SHP77 (cell line): ENCODE results near the gene PTPRD.

ENCODE experiments used
- DNase-seq, 2 experiments: peaks; one replicate each; lab custom pipeline; 2025; lab: John Stamatoyannopoulos, UW

PTPRD gene

DNA sequence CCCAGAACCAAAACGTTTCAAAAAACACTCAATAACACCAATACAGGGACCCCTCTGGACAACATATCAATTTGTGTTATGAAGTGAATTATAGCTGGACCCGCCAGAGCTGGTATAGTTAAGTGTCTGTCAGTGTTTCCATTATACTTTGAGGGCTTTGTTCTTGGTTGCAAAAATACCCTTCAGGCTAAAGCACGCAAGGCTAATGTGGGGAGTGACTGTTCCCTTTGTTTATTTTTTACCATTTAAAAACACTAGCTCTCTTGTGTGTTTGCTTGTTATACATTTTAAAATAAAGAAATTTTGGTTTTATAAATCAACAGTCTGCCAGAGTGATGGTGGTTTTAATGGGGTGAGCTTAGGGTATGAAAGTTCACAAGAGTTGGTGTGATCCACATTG lies 859.5 kb downstream of the PTPRD start:
- no peak for DNase-seq

GRCh38 chr9:9752722-9753121 lies 860.1 kb downstream of the PTPRD start:
- no peak for DNase-seq

- no peak for DNase-seq
Measured at GRCh38 chr9:9751996-9752395, 860.8 kb downstream of the PTPRD start.

DNA sequence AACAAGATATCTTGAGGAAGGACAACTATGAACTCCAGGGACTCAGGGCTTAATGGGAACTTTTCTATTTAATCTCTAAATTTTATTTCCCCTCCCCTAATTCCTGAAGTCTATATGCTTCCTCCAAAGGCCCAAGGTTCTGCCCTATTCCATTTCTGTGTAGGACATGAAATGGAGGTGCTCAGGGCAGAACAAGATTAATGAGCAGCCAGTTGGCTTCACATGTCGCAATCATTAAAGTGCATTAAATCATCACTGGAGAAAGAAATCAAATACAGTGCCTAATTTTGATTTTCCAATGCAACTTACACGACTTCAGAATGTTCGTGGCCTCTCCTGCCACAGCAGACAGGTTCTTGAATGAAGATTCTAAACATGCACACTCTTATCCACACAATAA lies 862.1 kb downstream of the PTPRD start:
- no peak for DNase-seq

DNA sequence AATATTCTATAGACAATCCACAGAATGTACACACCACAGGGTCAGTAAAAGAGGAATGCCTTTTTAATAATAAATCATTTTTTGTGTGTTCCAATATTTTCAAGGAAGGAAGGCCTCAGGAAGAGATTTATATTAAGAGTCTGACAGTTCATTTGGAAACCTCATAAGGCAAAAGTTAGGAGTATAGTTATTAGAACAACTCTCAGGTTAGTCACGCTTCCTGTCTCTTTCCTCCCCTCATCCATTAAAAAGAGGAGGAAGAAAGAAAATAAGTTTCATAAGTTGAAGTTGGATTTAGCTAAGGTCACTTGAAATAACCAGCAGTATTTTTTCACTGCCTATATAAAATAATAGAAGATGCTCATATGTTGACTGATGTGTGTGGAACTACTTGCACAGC lies 863.2 kb downstream of the PTPRD start:
- DNase-seq, result no peak

- no peak for DNase-seq
Measured at GRCh38 chr9:9747787-9748186, 865.0 kb downstream of the PTPRD start.

DNA sequence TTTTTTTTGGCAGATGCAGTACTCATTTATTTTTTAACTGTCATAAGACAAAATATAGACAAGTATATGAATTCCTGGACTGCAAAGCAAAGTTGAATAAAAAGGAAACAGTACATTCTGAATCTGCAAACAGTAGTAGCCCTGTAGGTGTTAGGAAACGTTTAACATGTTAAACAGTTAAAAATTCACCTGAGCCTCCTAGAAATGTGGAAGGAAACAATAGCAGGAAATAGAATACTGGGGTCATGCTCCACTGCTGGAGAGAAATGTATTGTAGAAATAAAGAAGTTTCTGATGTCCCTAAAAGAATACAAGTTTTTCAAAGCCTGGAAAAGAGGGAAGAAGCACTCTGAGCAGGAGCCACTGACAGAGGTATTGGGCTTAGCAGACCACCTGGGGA lies 866.0 kb downstream of the PTPRD start:
- DNase-seq, result no peak

DNA sequence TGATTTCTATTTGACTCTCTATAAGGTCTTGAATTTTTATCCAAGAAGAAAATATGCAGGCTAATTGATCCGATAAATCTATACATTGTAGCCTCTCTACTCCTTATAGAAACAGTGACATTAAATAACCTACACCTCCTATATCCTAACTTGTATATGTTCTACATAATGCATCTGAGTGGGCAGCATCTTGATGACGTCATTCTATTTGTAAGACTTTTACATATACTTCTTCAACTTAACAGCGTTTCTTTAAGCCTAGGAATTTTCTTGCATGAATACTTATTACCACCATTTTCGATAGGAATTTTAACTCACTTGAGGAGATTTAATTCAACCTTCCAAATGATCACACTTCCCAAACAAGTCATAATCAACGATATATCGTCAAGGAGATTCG lies 869.0 kb downstream of the PTPRD start:
- DNase-seq, result no peak

GRCh38 chr9:9730174-9730573 lies 882.6 kb downstream of the PTPRD start:
- DNase-seq, result no peak

GRCh38 chr9:9729082-9729481 lies 883.7 kb downstream of the PTPRD start:
- no peak for DNase-seq

DNA sequence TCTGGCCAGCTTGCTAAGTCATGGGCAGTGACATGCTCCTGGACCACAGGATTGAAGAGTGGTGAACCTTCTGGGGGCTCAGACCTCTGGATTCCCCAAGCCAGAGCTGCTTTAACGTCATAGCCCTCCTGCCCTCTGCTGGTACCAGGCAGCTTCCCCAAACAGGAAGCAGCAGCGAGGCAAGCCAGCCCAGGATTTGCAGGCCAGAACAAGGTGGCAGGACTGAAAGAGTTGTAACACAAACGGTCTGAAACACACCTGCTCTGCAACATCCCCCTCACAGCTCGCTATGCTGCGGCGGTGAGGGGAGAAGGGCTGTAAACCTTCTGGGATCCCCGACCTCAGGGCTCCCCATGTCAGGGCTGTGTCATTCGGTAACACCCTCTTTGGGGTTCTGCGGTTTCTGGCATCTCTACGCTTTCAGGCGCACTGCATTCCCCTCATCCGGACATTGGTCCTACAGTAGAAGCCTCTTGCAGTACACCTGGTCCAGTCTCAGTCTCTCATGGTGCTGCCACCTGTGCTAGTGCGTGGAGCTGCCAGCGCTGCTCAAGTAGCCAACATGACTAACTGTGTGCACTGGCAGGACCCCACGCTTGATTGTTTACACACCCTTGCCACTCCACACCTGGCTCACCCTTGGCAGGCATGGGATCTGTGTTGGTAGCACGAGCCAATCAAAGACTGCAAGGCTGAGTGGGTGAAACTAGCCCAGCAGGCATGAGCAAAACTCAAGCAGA lies 893.3 kb downstream of the PTPRD start:
- DNase-seq, result no peak

- no peak for DNase-seq
Measured at GRCh38 chr9:9718691-9719090, 894.1 kb downstream of the PTPRD start.

GRCh38 chr9:9679433-9679832 lies 933.4 kb downstream of the PTPRD start:
- DNase-seq, result no peak

DNA sequence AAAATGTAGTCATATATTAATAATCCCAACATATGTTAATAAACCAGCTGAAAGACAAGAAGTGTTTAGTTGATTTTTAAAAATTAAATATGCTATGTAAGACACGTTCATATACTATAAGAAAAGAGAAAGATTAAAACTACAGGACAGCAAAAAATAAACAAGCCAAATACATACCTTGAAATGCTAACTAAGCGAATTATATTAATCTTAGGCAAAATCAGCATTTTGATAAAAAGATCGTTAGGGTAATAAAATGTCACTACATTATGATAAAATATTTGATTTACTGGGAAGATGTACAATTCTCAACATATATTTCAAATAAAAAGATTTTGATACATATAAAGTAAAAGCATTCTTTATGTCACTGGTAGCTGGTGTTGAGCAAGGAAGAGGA lies 938.3 kb downstream of the PTPRD start:
- DNase-seq, result no peak

DNA sequence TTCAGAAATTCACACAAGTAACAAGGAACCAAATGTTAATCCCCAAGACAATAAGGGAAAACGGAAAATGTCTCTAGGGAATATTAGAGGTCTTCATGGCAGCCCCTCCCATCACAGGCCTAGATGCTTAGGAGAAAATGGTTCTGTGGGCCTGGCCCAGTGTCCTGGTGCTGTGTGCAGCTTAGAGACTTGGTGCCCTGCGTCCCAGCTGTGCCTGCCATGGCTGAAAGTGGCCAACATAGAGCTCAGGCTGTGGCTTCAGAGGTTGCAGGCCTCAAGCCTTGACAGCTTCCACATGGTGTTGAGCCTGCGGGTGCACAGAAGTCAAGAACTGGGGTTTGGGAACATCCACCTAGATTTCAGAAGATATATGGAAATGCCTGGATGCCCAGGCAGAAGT lies 942.3 kb downstream of the PTPRD start:
- no peak for DNase-seq

DNA sequence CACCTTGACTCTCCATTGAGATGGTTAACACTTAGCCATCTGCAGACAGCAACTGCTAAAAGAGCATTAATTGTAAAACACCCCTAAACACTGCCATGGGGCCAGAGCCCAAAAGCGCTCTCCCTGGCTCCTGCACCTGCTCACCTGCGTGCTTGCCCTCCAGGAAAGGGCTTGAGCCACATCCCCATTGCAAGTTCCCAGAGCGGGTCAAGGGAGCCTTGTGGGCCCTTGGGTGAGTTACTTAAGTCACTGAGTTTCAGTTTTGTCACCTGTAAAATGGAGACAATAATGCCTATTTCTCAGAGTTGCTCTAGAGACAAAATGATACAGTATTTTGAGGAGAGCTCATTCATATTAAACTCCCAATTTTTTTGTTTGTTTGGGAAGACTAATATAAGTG lies 967.8 kb downstream of the PTPRD start:
- DNase-seq, result no peak

DNA sequence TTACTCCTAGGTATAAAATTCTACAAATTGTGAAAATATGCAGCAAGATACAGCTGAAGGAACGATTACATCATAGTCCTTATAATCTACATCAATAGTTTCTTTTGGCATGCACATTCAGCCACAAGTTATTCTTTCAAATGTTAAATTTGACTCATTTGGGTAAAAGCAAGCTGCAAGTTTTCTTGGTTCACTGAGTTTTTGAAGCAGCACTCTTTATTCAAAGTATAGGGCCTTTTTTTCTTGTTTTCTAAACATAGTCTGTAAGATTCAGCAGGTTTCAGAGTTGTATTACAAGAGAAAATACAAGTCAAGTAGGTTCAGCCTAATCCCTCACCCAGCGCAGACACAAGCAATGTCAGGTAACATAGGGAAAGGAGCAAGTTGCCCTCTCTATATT lies 981.5 kb downstream of the PTPRD start:
- DNase-seq, result no peak

GRCh38 chr9:9625248-9625647 lies 987.6 kb downstream of the PTPRD start:
- DNase-seq, result no peak

DNA sequence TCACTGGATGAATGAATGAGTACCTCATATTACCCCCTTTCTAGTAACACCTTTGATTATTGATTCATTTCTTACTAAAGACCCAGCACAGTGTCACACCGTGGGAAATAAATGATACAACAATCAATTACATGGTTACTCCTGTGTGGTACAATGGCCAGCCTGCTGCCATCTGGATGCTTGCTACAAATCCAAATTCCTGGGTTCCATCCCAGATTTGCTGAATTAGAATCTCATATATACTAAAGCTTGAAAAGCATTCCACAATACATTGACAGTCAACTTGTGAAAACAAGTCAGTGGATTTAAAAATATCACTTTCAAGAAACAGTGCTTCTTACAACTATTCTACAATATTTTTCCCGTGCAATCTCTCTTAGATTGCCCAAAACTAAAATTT lies 989.3 kb downstream of the PTPRD start:
- no peak for DNase-seq

DNA sequence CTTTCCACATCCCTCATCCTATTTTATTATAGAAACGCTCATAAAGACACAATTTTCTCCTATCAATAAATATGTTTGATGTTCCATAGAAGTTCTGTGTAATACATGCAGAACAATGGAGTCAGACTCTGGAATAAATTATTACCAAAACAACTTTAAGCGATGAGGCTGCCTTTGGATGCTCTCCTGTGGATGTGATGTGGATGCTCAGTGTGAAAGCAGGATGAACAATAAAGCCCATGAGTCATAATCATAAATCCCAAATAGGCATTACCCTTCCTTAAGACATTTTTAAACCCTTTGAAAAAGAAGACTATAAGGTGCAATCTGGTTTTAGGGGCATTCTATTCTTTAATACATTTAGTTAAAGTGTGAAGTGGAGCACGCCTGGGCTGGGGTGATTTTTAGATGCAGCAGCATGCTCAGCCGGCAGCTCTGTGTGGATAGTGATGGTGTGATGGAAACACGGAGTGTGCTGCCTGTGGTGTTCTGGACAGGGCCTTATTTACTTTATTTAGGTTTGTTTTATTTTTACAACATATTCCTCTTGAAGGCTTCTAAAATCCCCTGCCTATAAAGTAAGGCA lies 991.4 kb downstream of the PTPRD start:
- DNase-seq, result no peak

GRCh38 chr9:9620736-9621135 lies 992.1 kb downstream of the PTPRD start:
- no peak for DNase-seq

- DNase-seq, result peak; percentile 13 to 15
Measured at GRCh38 chr9:9615086-9615485, 997.7 kb downstream of the PTPRD start.

GRCh38 chr9:9614607-9615006 lies 998.2 kb downstream of the PTPRD start:
- DNase-seq, result no peak

DNA sequence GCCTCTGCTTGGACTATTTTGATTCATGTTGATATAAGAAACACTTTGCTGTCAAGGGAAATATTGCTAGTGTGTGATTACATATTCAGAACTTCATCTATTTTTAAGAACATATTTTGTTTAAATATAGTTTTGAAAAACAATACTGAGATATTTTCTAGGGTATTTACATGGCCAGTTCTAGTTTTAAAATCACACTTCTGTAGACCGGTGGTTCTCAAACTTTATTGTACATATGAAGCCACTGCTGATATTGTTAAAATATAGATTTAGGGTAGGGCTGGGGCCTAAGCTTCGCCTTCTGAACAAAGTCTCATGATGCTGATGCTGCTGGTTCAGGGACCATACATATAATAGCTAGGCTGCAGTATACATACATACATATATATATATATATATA lies 1000.0 kb downstream of the PTPRD start:
- DNase-seq, result no peak
